ENCODE measurements around the gene PIAS1. TPM values are rescaled to one million over a fixed set of nuclear protein-coding genes. Genes with fewer than 3 reads are reported as not detected.

Gene PIAS1
- total RNA-seq, 1 donor from 2014 or later, result 13.2 TPM

DNA sequence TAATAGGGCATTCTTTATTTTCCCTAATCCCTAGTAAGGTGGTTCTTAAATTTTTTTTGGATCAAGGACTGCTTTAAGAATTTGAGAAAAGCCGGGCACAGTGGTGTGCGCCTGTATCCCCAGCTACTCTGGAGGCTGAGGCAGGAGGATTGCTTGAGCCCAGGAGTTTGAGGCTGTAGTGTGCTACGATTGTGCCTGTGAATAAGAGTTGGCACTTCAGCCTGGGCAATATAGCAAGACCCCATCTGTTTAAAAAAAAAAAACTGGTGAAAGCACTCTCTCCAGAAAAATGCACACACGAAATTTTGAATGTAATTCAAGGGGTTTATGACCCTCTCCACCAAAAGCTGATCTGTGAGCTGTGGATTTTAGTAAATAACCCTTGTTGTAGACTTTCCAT is 119.0 kb downstream of the PIAS1 start:
- ATAC-seq, result no peak
- DNase-seq (ENCODE audit: low spot score), result no peak

DNA sequence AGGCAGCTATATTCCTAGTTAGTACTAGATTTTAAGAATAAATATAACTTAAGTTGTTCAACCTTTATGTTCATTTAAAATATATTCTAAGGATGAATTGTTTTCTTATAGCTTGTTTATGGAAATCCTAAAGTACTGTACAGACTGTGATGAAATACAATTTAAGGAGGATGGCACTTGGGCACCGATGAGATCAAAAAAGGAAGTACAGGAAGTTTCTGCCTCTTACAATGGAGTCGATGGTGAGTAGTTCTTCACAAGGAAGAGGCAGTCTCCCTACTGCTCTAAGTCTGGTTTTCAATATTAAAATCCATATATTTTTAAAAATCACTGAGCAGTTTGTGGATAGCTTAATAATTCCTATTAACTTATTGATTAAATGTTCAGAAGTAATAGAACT is 121.4 kb downstream of the PIAS1 start:
- DNase-seq (ENCODE audit: low spot score) (no peak), ATAC-seq (no peak)

GRCh38 chr15:68176601-68177000 is 122.5 kb downstream of the PIAS1 start:
- no peak for ATAC-seq
- DNase-seq (ENCODE audit: low spot score), result no peak

DNA sequence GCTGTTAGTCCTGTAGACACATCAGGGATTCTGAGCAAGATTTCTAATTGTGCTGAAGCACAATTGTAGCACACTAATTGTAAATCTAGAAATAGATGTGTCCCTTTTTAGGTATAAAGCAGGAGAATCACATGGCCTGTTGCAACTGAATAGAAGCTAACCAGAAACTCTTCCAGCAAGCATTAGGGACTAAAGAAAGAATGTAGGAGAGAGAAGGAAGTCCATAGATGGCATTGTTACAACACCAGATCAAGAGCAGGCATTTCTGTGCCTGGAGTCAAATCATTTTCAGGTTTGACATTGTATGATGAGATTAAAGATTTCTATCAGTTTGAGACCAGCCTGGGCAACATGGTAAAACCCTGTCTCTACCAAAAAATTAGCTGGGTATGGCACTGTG is 123.6 kb downstream of the PIAS1 start:
- no peak for ATAC-seq
- no peak for DNase-seq (ENCODE audit: low spot score)

- DNase-seq (ENCODE audit: low spot score), result no peak
- no peak for ATAC-seq
Observed at GRCh38 chr15:68183616-68184315, 129.7 kb downstream of the PIAS1 start.

GRCh38 chr15:68184616-68185480 is 130.7 kb downstream of the PIAS1 start:
- ATAC-seq (no peak), DNase-seq (ENCODE audit: low spot score) (no peak)

DNA sequence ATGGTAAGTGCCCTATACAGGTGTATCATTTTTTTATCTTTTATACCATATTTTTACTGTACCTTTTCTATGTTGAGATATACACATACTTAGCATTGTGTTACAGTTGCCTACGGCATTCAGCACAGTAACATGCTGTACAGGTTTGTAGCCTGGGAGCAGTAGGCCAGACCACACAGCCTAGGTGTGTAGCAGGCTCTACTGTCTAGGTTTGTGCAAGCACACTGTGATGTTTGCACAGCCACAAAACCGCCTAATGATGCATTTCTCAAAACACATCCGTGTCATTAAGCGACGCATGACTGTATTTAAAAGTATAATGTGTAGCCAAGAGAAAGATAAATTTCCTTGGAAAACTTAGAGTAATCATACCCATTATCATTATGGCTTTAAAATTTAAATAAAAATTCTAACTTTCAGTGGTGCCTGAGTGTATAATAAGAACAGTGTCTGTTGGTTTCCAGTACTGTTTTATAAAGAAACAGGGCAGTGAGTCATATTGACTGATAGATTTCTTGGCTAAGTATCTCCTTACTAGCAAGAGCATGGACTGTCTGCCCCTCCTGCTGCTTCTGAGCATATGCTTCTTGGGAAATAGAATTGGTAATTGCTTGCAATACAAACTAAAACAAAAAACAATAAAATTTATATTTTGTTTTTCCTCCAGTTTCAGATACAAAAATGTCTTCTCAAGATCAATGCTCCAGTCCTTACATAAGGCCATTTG is 132.7 kb downstream of the PIAS1 start:
- ATAC-seq (peak; percentile 47), DNase-seq (ENCODE audit: low spot score) (no peak)

GRCh38 chr15:68187559-68187958 is 133.4 kb downstream of the PIAS1 start:
- ATAC-seq (peak; percentile 83), DNase-seq (ENCODE audit: low spot score) (peak; percentile 82)

DNA sequence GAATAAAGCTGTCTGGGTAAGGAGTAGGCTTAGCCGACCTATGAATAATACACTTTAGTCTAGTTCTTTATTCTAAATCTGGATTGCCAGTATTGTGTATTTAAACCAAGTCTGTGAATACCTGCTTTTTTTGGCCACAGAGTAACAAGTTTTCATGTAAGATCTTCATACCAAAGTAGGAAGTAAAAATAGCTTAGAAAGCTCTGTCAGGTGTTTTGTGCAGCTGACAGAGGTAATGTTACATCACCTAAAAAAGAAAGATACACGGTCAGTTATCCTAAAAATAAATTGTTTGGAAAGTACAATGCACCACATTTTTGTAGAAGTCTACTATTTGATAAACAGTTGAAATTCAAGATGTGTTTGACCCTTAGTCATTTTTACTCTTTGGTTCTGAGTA is 134.5 kb downstream of the PIAS1 start:
- DNase-seq (ENCODE audit: low spot score), result no peak
- ATAC-seq, result no peak

DNA sequence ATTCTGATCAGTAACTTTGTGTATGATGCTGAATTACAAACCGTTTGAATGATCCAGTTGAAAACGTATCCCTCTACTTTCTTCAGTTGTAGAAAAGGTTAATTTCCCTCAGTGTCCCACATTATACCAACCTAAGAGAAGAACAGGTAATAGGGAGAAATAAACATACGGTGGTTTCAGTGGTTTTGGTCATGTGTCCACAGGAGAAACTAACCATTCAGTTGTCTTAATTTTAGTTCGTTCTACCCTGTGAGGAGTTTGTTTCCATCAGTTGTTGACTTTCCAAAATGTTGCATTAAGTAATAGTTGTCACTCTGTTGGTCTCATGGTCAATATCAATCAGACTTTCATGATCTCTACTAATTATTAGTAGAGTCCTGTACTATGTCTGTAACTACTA is 135.9 kb downstream of the PIAS1 start:
- DNase-seq (ENCODE audit: low spot score), result no peak
- ATAC-seq, result no peak

DNA sequence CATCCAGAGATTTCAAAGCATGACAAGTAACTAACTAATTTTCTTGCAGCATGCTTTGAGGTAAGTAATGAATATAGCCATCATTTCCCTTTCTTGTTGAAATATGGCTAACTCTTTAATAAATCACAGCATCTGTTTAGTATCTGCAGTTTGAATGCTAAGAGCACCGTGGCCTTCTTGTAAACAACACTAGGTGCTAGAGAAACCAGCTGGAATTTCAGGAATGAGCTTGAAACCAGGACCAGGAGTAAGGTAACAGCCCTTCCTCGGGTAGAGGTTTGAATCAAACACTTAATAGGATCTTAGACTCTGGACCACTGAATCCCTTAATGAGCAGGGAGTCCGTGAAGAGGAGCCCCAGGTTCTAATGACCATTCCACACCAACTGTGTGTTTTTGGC is 137.4 kb downstream of the PIAS1 start:
- ATAC-seq (no peak), DNase-seq (ENCODE audit: low spot score) (no peak)

- peak; percentile 8 for ATAC-seq
- DNase-seq (ENCODE audit: low spot score), result no peak
Observed at GRCh38 chr15:68192117-68192516, 138.0 kb downstream of the PIAS1 start.

- peak; percentile 67 for DNase-seq (ENCODE audit: low spot score)
- peak; percentile 74 for ATAC-seq
Observed at GRCh38 chr15:68192804-68193486, 138.8 kb downstream of the PIAS1 start.

DNA sequence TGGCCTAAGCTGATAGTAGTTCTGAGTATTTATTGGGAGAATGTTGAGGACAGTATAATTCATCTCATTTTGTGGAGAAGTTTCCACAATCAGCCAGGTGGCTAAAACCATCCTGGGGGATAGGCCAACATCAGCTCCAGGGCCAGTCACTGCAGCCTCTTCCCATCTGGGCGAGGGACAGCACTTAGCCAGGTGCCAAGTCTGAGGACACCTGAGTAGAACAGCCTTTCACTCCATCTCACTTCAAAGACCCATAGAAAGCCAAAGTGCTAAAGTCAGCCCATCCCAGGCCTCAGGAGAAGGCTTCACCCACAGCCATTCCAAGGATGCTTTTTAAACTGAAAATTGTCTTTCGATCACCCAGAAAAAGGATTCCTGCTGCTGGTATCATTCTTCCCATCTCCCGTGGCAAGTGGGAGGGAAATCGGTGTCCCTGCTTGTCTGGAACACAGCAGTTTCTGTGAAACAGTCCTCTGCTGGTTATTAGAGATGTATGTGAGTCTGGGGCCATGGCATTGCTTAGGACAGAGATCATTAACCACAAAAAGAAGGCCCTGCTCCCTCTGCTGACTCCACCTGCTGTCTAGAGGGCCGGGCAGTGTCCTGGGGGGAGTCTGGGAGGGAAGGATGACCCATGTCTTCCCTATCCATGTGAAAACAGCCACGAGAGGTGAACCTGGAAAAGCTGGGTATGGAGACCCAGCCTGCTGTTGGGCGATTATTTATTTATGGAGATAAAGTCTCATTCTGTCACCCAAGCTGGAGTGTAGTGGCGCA is 141.4 kb downstream of the PIAS1 start:
- DNase-seq (ENCODE audit: low spot score) (no peak), ATAC-seq (no peak)

GRCh38 chr15:68196445-68197169 is 142.5 kb downstream of the PIAS1 start:
- no peak for ATAC-seq
- no peak for DNase-seq (ENCODE audit: low spot score)

DNA sequence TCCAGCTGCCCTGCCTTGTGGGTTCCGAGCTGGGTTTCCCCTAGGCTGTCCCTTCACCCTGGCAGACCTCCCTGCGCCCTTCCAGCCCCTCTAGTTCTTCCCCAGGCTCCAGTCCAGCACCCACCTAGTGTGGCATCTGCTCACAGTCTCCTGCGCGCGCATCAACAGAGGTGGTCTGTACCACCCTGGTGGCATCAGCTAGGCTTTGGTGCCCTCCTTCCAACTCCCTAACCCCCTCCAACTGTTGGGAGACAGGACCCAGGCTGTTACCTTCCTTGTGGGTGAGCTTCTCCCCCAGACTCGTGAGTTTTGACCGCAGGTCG is 143.0 kb downstream of the PIAS1 start:
- ATAC-seq (no peak), DNase-seq (ENCODE audit: low spot score) (no peak)

- DNase-seq (ENCODE audit: low spot score) (no peak), ATAC-seq (no peak)
Observed at GRCh38 chr15:68197661-68198437, 143.7 kb downstream of the PIAS1 start.

GRCh38 chr15:68199340-68199739 is 145.2 kb downstream of the PIAS1 start:
- DNase-seq (ENCODE audit: low spot score), result no peak

More at GRCh38 chr15:68199340-68199739, 145.2 kb downstream of the PIAS1 start:
- no peak for ATAC-seq

Data from left lobe of liver (tissue), 2 donors.